Choroid plexus epithelial cell (primary cell): ENCODE results near the gene ZNF232.
A peak's percentile ranks its signal among the peaks of the same experiment; 100 is the strongest.
"Not testable (repeated sequence)": the region's sequence is repeated elsewhere in the genome, so short reads cannot be mapped to it uniquely, and the experiment has no call there.

Experiments
- DNase-seq: peaks from one replicate; pipeline ENCODE4 v3.0.0-alpha.2; 2010; ENCODE audit warnings: low read depth
- H3K4me3 ChIP-seq: 2 replicates; pipeline ENCODE4 v1.5.1; 2011; ENCODE audit warnings: low read depth, mild to moderate bottlenecking, control low read depth, low read length, moderate library complexity
- CTCF ChIP-seq: conservative IDR thresholded peaks from 2 replicates; pipeline ENCODE4 v1.5.1; 2011; ENCODE audit warnings: low read depth, mild to moderate bottlenecking, control low read depth, inconsistent platforms, low read length, moderate library complexity

Gene ZNF232

GRCh38 chr17:5128905-5129535, 17.3 kb upstream of the ZNF232 start:
- H3K4me3 ChIP-seq = no peak overlapping the region
- DNase-seq = no peak
- TF ChIP-seq CTCF = no peak

GRCh38 chr17:5128387-5128786, 16.7 kb upstream of the ZNF232 start:
- DNase-seq, H3K4me3 ChIP-seq: not testable (repeated sequence)

GRCh38 chr17:5127910-5128309, 16.2 kb upstream of the ZNF232 start:
- DNase-seq = no peak
- TF ChIP-seq CTCF = no peak
- no peak overlapping the region for H3K4me3 ChIP-seq

- H3K4me3 ChIP-seq = no peak overlapping the region
- DNase-seq = no peak
- TF ChIP-seq CTCF = no peak
Observed at GRCh38 chr17:5126719-5127488, 15.2 kb upstream of the ZNF232 start.

GRCh38 chr17:5124896-5125295, 13.2 kb upstream of the ZNF232 start:
- peak; percentile 12 for DNase-seq
- not testable (repeated sequence) for H3K4me3 ChIP-seq

GRCh38 chr17:5124125-5124760, 12.6 kb upstream of the ZNF232 start:
- DNase-seq, H3K4me3 ChIP-seq: not testable (repeated sequence)

GRCh38 chr17:5123343-5124124, 11.9 kb upstream of the ZNF232 start:
- no peak for DNase-seq
- no peak for TF ChIP-seq CTCF
- no peak overlapping the region for H3K4me3 ChIP-seq

- peak overlapping the region; percentile 43 for H3K4me3 ChIP-seq
- DNase-seq = peak; percentile 11
- no peak for TF ChIP-seq CTCF
Observed at GRCh38 chr17:5122586-5123342, 11.1 kb upstream of the ZNF232 start.

- DNase-seq = not testable (repeated sequence)
Observed at GRCh38 chr17:5122056-5122455, 10.4 kb upstream of the ZNF232 start.

More at GRCh38 chr17:5122056-5122455, 10.4 kb upstream of the ZNF232 start:
- not testable (repeated sequence) for H3K4me3 ChIP-seq
